Measurements from ENCODE around the gene TOP3A. TPM values are rescaled to one million over a fixed set of nuclear protein-coding genes. Genes with fewer than 3 reads are reported as not detected.

Gene TOP3A
- total and polyA plus RNA-seq, 2 of the 4 experiments (the other 2 are of a cell fraction) = 13.4 to 21.3 TPM

DNA sequence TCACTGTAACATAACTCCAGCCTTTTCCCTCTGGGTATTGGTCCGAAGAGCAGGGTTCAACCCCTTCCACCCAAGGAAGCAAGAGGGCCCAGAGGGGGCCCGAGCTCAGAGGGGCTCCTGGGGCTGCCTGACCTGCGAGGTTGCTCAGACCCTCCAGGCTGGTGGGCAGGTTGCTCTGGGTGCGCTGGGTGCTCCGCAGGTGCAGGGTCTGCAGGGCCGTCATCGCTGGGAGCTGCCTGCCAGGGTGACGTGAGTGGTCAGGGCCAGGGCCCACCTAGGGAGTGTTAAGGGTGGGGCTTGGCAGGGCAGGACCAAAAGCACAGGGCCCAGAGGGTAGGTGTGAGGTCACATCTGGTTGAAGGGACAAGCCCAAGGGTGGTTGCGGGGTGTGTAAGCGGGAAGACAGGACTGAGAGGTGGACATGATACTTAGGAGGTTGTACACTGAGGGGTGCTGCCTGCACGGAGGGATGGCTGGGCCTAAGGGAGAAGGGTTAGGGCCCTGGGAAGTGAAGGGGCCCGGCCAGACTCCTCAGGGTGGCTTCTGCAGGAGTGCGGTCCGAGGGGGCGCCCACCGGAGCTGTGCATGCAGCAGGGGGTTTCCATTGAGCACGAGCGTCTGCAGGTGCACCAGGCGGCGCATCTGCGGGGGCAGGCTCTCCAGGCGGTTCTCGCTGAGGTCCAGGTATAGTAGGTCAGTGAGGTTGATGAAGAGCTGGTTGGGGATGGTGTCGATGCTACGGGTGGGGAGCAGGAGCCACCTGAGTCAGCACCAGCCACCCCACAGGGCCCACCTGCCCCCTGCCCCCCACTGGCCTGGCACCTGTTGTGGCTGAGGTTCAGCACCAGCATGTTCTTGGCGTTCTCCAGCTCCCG is 60.6 kb downstream of the TOP3A start (continued):
- no peak for TF ChIP-seq MAZ (IDR thresholded peaks at IDR 0.05; ENCODE audit: borderline replicate concordance, low read depth, low read length)

DNA sequence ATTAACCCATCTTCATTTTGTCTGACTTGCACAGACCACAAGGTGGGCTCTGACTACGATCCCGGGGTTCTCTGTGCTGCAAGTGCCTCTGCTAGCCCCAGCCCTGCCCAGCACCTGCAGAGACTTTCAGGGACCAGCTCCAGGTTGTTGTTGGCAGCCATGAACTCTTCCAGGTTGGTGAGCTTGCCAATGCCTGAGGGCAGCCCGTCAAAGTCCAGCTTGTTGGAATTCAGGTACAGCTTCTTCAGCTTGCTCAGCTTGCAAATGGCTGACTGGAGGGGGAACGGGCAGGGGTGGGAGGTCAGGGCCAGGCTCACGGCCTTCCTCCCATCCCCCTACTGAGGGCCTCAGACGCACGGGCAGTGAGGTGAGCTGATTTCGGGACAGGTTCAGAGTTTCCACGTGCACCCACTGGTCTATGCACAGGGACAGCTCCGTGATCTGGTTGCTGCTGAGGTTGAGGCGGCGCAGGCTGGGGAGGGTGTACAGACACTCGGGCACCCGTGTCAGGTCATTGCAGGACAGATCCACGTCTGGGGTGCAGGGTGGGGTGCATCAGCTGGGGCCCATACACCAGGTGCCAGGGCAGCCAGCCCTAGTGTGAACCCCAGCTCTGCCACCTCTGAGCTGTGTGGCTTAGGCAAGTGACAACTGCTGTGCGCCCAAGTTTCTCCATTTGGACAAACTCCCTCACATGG is 61.5 kb downstream of the TOP3A start:
- Histone ChIP-seq H4K8ac (ENCODE audit: low read depth in 2 of 2, low read length in 2 of 2) (no peak overlapping the region), H3K14ac (replicated peaks; ENCODE audit: low read depth, low read length) (no peak overlapping the region), H3K9ac (ENCODE audit: low read depth, low read length) (no peak overlapping the region), H2BK15ac (ENCODE audit: low read depth, low read length) (no peak overlapping the region), H2AK9ac (replicated peaks; ENCODE audit: low read depth, low read length, poor library complexity) (no peak overlapping the region), H3K23ac (ENCODE audit: low read depth, low read length) (no peak overlapping the region), H3K9me1 (ENCODE audit: insufficient read depth, low read length) (no peaks in the 10 kb centered on the region), H4K20me1 (ENCODE audit: insufficient read depth, low read length) (peaks cover 35% of the 10 kb centered on the region), H2AFZ (replicated peaks; ENCODE audit: low read length, poor library complexity) (peak overlapping the region; percentile 1), H3K36me3 (ENCODE audit: control insufficient read depth, insufficient read depth, low read length) (peaks cover 75% of the 10 kb centered on the region), H4K5ac (ENCODE audit: low read depth, low read length) (no peak overlapping the region), H2BK5ac (ENCODE audit: low read depth, low read length, poor library complexity, severe bottlenecking) (no peak overlapping the region), H2BK120ac (ENCODE audit: low read depth, low read length) (no peak overlapping the region), H3K79me1 (ENCODE audit: low read depth in 1 of 2, low read length in 2 of 2) (peaks cover 15 to 58% of the 10 kb centered on the region in 2 experiments), H3K27me3 (ENCODE audit: control insufficient read depth, insufficient read depth, low read length) (no peaks in the 10 kb centered on the region), H3K27ac (ENCODE audit: insufficient read depth, low read length) (no peak overlapping the region), H3K4me1 (ENCODE audit: control insufficient read depth, insufficient read depth, low read length) (peaks cover 4% of the 10 kb centered on the region), H3K9me3 (ENCODE audit: control insufficient read depth, insufficient read depth, low read length) (no peaks in the 10 kb centered on the region), H4K91ac (ENCODE audit: insufficient read depth, low read depth, low read length) (no peak overlapping the region), H3K56ac (ENCODE audit: extremely low read depth, insufficient read depth, low read length) (no peak overlapping the region), H2BK20ac (ENCODE audit: low read depth, low read length) (no peak overlapping the region), H3K18ac (ENCODE audit: low read depth, low read length) (no peak overlapping the region), H2AK5ac (ENCODE audit: low read depth, low read length) (no peak overlapping the region), H3K4me2 (ENCODE audit: low read depth, low read length) (no peak overlapping the region), H3K4ac (ENCODE audit: low read depth, low read length) (no peak overlapping the region), H3K4me3 (ENCODE audit: insufficient read depth, low read depth, low read length) (no peak overlapping the region)
- WGBS, 2 experiments (ENCODE audit: extremely low coverage in 2 of 2, insufficient read length in 1 of 2) = 93% methylated on average over 10 of the region's 16 CpGs; no CpG with 5 or more reads in 1 of the 2 experiments
- DNase-seq (no peak), ATAC-seq (ENCODE audit: low read depth) (no peak)
- dilution Hi-C loops (cut with HindIII; ENCODE audit: low sequenced_read_pairs, unreplicated experiment) (no loop called here), in situ Hi-C loops (cut with MboI; ENCODE audit: low sequenced_read_pairs) (no loop called here), intact Hi-C loops (cut with micrococcal nuclease) (no loop called here)
- BruUV-seq (replicated peaks) = TSS peak; percentile 52
- TF ChIP-seq MXI1 (IDR thresholded peaks at IDR 0.05; ENCODE audit: borderline replicate concordance, low read depth, low read length) = no peak
- TF ChIP-seq CEBPB (IDR thresholded peaks at IDR 0.05; ENCODE audit: low read depth, low read length) = no peak
- no peak for TF ChIP-seq MAZ (IDR thresholded peaks at IDR 0.05; ENCODE audit: borderline replicate concordance, low read depth, low read length)
- no peak for TF ChIP-seq SMC3 (IDR thresholded peaks at IDR 0.05; ENCODE audit: low read depth, low read length)
- TF ChIP-seq POLR2A (IDR thresholded peaks at IDR 0.05; ENCODE audit: low read depth, low read length) = no peak
- TF ChIP-seq, protein P1, sequence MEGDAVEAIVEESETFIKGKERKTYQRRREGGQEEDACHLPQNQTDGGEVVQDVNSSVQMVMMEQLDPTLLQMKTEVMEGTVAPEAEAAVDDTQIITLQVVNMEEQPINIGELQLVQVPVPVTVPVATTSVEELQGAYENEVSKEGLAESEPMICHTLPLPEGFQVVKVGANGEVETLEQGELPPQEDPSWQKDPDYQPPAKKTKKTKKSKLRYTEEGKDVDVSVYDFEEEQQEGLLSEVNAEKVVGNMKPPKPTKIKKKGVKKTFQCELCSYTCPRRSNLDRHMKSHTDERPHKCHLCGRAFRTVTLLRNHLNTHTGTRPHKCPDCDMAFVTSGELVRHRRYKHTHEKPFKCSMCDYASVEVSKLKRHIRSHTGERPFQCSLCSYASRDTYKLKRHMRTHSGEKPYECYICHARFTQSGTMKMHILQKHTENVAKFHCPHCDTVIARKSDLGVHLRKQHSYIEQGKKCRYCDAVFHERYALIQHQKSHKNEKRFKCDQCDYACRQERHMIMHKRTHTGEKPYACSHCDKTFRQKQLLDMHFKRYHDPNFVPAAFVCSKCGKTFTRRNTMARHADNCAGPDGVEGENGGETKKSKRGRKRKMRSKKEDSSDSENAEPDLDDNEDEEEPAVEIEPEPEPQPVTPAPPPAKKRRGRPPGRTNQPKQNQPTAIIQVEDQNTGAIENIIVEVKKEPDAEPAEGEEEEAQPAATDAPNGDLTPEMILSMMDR (conservative IDR thresholded peaks at IDR 0.05; ENCODE audit: low read depth, low read length) = no peak
- CTCF ChIA-PET = no interaction called here
- POLR2A ChIA-PET (ENCODE audit: unreplicated experiment) = no interaction called here

All from IMR-90 (cell line).